Vagina (tissue), 2 donors: ENCODE measurements around the gene TSTD2. TPM values are rescaled to one million over a fixed set of nuclear protein-coding genes. Genes with fewer than 3 reads are reported as not detected.

Experiments
- DNase-seq, 2 donors: peaks; one replicate each; pipeline ENCODE4 v3.0.0-alpha.2; 2017; ENCODE audit errors: extremely low spot score in 2 of 2
- H3K27ac ChIP-seq: fragments of 200-600 bp; sonication (generic); one replicate; pipeline ENCODE4 v1.5.1; 2019
- H3K27me3 ChIP-seq: fragments of 200-600 bp; sonication (generic); one replicate; pipeline ENCODE4 v1.5.1; 2019
- H3K36me3 ChIP-seq, 2 donors: fragments of 200-600 bp; sonication (generic); one replicate each; pipeline ENCODE4 v1.5.1; 2017 to 2019
- H3K4me1 ChIP-seq: fragments of 200-600 bp; sonication (generic); one replicate; pipeline ENCODE4 v1.5.1; 2019
- H3K4me3 ChIP-seq, 2 donors: fragments of 200-600 bp; sonication (generic); 1 replicate in 1 of 2; 2 replicates in 1 of 2; pipeline ENCODE4 v1.5.1; 2016 to 2019
- H3K9me3 ChIP-seq: fragments of 200-600 bp; sonication (generic); one replicate; pipeline ENCODE4 v1.5.1; 2019
- POLR2A ChIP-seq, 2 donors: fragments of 450-650 bp; IDR thresholded peaks; one replicate each; pipeline ENCODE4 v1.6.1; 2017; ENCODE audit warnings: antibody characterized with exemption in 2 of 2, mild to moderate bottlenecking in 2 of 2, moderate library complexity in 2 of 2
- POLR2AphosphoS5 ChIP-seq, 2 donors: sonication (generic); formaldehyde crosslinking; IDR thresholded peaks; one replicate each; pipeline ENCODE4 v1.9.0; 2017; ENCODE audit warnings: antibody characterized with exemption in 2 of 2, mild to moderate bottlenecking in 2 of 2, low read depth in 1 of 2; ENCODE audit not compliant: insufficient read depth in 1 of 2
- intact Hi-C: fragments of 100-400 bp; cut with DNase I; formaldehyde crosslinking; loops from one replicate; pipeline ENCODE4 v1.15.1; 2023
- total RNA-seq: library from RNA; depleted of rRNA; stranded (reverse); fragments of >200 nt; gene quantifications from one replicate; pipeline ENCODE4 v1.2.3, GENCODE V29; 2016
- TF ChIP-seq, protein P1 (sequence below), 3 experiments: fragments of 450-650 bp in 2 of 3; fragments of 200-600 bp in 1 of 3; sonication (generic) in 1 of 3; IDR thresholded peaks; one replicate each; pipeline ENCODE4 v1.5.1; 2017 to 2019; ENCODE audit warnings: antibody characterized with exemption in 3 of 3, mild to moderate bottlenecking in 2 of 3, moderate library complexity in 2 of 3

Gene TSTD2
- total RNA-seq, 1 donor from 2014 or later: 18.2 TPM

DNA sequence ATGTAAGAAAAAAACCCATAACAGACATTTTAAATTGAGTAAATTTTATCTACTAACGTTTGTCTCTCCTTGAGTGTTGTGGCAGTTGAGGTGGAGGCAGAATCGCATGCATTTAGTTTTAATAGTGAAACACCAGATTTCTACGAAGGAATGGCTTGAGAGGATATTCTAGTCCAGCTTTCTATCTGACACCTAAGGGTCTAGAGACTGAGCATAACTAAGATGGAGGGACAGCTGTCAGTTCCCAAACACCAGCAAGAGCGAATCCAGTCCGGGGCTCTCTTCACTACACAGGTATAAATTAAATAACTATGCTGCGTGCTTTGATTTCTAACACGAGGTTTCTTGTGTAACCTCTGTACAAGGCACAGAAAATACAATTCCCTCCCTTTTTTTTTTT, 1.9 kb upstream of the TSTD2 start:
- H3K9me3 ChIP-seq: no peaks in the 10 kb centered on the region
- TF ChIP-seq POLR2AphosphoS5 (IDR thresholded peaks at IDR 0.05; ENCODE audit: insufficient read depth in 1 of 2, low read depth in 1 of 2) (no peak), POLR2A (IDR thresholded peaks at IDR 0.05) (no peak)
- H3K4me1 ChIP-seq: peaks cover 63% of the 10 kb centered on the region
- no peaks in the 10 kb centered on the region for H3K36me3 ChIP-seq
- no peak for DNase-seq
- no peaks in the 10 kb centered on the region for H3K27me3 ChIP-seq
- H3K27ac ChIP-seq: no peak overlapping the region
- peak overlapping the region in 1 of 2 donors; percentile 92 for H3K4me3 ChIP-seq
- intact Hi-C loops: no loop called here

DNA sequence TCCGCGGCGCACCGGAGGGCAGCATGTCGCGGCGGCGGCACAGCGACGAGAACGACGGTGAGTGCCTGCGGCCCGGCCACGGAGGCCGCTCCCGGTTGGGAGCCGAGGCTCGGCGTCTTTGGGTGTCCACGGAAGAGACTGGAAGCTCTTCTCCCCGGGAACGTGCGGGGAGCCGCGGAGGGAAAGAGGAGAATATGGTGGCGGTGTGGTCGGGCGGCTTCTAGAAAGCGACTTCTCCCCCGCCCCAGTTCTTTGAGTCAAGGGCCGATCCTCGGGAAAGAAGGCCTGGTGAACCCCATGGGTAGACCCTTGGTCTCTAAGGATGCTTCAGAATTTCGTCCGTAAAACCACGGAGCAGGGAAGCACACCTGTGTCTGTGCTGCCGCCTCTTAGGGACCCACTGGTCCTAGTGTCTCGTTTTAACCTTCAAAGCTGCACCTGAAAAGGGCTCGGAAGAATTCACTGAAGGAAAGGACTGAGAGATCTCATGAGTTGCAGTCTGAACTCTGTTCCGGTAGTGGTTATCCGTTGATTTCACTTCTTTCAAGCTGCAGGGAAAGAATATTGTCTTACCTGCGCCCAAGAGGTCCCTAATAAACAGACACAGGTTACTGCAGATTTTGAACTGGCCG, 807 bp upstream of the TSTD2 start:
- no peak for DNase-seq
- peaks cover 62% of the 10 kb centered on the region for H3K4me1 ChIP-seq
- no peak for TF ChIP-seq POLR2A (IDR thresholded peaks at IDR 0.05)
- TF ChIP-seq, protein P1, sequence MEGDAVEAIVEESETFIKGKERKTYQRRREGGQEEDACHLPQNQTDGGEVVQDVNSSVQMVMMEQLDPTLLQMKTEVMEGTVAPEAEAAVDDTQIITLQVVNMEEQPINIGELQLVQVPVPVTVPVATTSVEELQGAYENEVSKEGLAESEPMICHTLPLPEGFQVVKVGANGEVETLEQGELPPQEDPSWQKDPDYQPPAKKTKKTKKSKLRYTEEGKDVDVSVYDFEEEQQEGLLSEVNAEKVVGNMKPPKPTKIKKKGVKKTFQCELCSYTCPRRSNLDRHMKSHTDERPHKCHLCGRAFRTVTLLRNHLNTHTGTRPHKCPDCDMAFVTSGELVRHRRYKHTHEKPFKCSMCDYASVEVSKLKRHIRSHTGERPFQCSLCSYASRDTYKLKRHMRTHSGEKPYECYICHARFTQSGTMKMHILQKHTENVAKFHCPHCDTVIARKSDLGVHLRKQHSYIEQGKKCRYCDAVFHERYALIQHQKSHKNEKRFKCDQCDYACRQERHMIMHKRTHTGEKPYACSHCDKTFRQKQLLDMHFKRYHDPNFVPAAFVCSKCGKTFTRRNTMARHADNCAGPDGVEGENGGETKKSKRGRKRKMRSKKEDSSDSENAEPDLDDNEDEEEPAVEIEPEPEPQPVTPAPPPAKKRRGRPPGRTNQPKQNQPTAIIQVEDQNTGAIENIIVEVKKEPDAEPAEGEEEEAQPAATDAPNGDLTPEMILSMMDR (IDR thresholded peaks at IDR 0.05): no peak
- TF ChIP-seq POLR2AphosphoS5 (IDR thresholded peaks at IDR 0.05; ENCODE audit: insufficient read depth in 1 of 2, low read depth in 1 of 2): no peak
- no peaks in the 10 kb centered on the region for H3K9me3 ChIP-seq
- intact Hi-C loops: no loop called here
- no peaks in the 10 kb centered on the region for H3K36me3 ChIP-seq
- H3K27ac ChIP-seq: peak overlapping the region; percentile 98
- H3K27me3 ChIP-seq: no peaks in the 10 kb centered on the region
- peak overlapping the region; percentile 92 to 93 for H3K4me3 ChIP-seq

DNA sequence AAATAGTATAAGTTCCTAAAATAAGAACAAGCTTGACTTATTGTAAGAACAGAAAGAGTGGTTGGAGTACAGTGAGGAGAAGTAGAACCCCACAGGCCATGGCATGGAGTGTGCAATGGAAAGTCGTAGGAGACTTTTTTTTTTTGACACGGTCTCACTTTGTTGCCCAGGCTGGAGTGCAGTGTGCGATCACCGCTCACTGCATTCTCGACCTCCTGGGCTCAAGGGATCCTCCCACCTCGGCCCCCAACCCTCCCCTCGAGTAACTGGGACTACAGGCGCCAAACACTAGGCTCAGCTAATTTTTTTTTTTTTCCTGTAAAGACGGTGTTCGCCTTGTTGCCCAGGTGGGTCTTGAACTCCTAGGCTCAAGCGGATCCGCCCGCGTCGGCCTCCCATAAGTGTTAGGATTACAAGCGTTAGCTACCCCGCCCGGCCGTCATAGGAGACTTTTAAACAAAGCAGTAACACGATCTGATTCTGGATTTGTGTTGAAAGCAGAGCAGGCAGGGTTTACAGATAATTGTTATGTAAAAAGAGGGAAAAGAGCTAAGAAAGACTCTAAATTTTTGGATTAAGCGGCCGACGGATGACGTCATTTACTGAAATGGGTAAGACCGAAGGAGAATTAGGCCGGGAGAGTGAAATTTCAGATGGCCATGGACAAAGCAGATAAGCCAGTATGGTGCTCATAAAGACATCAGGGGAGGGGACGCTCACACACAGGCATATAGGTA, 752 bp downstream of the TSTD2 start:
- peak overlapping the region; percentile 92 to 93 for H3K4me3 ChIP-seq
- TF ChIP-seq POLR2A (IDR thresholded peaks at IDR 0.05) (no peak), POLR2AphosphoS5 (IDR thresholded peaks at IDR 0.05; ENCODE audit: insufficient read depth in 1 of 2, low read depth in 1 of 2) (no peak)
- TF ChIP-seq, protein P1 (IDR thresholded peaks at IDR 0.05): no peak
- intact Hi-C loops: no loop called here
- no peaks in the 10 kb centered on the region for H3K36me3 ChIP-seq
- no peaks in the 10 kb centered on the region for H3K27me3 ChIP-seq
- peak overlapping the region; percentile 98 for H3K27ac ChIP-seq
- DNase-seq: peak in 1 of 2 donors; percentile 89
- peaks cover 63% of the 10 kb centered on the region for H3K4me1 ChIP-seq
- H3K9me3 ChIP-seq: no peaks in the 10 kb centered on the region

DNA sequence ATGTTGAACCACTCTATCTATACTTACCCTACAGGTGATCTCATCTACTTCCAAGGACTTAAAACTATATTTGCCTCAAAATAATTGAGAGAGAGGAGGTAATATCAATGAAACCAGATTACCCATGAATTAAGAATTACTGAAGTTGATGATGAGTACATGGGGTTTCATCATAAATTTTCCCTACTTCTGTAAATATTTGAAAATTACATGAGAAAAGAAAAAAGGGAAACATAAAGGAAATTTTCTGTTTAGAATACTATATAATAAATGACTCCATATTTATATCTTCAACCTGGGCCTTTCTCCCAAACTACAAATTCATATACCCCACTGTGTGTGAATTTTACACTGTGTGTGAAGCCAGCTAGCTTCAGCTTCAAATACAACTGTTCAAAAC, 2.6 kb downstream of the TSTD2 start:
- DNase-seq: no peak
- no peaks in the 10 kb centered on the region for H3K27me3 ChIP-seq
- H3K27ac ChIP-seq: no peak overlapping the region
- intact Hi-C loops: no loop called here
- H3K4me1 ChIP-seq: peaks cover 48% of the 10 kb centered on the region
- TF ChIP-seq POLR2A (IDR thresholded peaks at IDR 0.05) (no peak), POLR2AphosphoS5 (IDR thresholded peaks at IDR 0.05; ENCODE audit: insufficient read depth in 1 of 2, low read depth in 1 of 2) (no peak)
- H3K9me3 ChIP-seq: no peaks in the 10 kb centered on the region
- H3K4me3 ChIP-seq: no peak overlapping the region
- H3K36me3 ChIP-seq: peaks cover 0 to 1% of the 10 kb centered on the region in 2 donors

DNA sequence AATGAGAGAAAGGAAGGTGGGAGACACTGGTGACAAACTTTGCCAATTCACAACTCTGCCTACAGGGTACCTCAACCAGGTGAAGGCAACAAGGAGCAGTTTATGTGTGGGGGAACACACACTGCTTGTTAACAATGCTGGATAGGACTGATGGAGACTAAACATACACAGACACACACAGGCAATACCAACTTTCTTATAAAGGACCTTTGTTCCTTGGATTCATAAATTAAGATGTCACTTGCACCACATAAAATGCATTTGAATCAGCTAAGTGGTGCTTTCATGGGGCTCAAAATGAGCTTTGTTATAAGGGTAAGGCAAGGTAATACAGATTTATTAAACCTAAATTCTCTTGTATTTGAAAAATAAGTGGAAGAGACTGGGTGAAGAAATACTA, 4.0 kb downstream of the TSTD2 start:
- intact Hi-C loops: no loop called here
- Histone ChIP-seq H3K9me3 (no peaks in the 10 kb centered on the region), H3K4me1 (peaks cover 33% of the 10 kb centered on the region), H3K36me3 (peaks cover 0 to 16% of the 10 kb centered on the region in 2 donors), H3K27me3 (no peaks in the 10 kb centered on the region), H3K27ac (no peak overlapping the region), H3K4me3 (no peak overlapping the region)
- DNase-seq: no peak
- TF ChIP-seq, protein P1 (IDR thresholded peaks at IDR 0.05): no peak
- TF ChIP-seq POLR2AphosphoS5 (IDR thresholded peaks at IDR 0.05; ENCODE audit: insufficient read depth in 1 of 2, low read depth in 1 of 2) (no peak), POLR2A (IDR thresholded peaks at IDR 0.05) (no peak)

DNA sequence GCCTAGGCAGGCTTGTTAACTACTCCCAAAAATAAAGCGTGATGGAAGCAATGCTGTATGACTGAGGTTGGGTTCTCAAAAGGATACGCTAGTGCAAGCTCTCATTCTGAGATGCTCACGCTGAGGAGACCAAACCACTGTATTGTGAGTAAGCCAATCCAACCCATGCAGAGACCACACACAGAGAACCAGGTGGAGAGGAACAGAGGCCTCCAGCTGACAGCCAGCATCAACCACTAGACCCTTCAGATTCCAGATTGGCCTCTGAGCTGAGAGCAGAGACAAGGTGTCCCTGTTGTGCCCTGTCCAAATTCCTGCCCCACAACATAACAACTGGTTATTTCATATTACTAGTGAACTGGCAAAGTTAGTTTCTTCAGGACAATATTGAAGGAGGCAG, 4.5 kb downstream of the TSTD2 start:
- intact Hi-C loops: no loop called here
- no peak overlapping the region for H3K4me3 ChIP-seq
- no peak overlapping the region for H3K27ac ChIP-seq
- TF ChIP-seq POLR2AphosphoS5 (IDR thresholded peaks at IDR 0.05; ENCODE audit: insufficient read depth in 1 of 2, low read depth in 1 of 2): no peak
- TF ChIP-seq, protein P1 (IDR thresholded peaks at IDR 0.05): no peak
- TF ChIP-seq POLR2A (IDR thresholded peaks at IDR 0.05): no peak
- H3K4me1 ChIP-seq: peaks cover 31% of the 10 kb centered on the region
- H3K9me3 ChIP-seq: no peaks in the 10 kb centered on the region
- H3K27me3 ChIP-seq: no peaks in the 10 kb centered on the region
- peaks cover 0 to 21% of the 10 kb centered on the region in 2 donors for H3K36me3 ChIP-seq
- DNase-seq: no peak
